HT1080 (cell line): ENCODE data around the gene LCN6. TPM values are rescaled to one million over a fixed set of nuclear protein-coding genes. Genes with fewer than 3 reads are reported as not detected.

Experiments
- DNase-seq: peaks from one replicate; pipeline ENCODE4 v3.0.0-alpha.2; 2015; ENCODE audit warnings: low read depth
- total RNA-seq: library from RNA; depleted of rRNA; stranded (reverse); fragments of >200 nt; shearing (Covaris generic); gene quantifications from 2 replicates; pipeline ENCODE4 v1.2.3, GENCODE V29; 2014

Gene LCN6
- total RNA-seq, 1 experiment from 2014 or later = not detected

DNA sequence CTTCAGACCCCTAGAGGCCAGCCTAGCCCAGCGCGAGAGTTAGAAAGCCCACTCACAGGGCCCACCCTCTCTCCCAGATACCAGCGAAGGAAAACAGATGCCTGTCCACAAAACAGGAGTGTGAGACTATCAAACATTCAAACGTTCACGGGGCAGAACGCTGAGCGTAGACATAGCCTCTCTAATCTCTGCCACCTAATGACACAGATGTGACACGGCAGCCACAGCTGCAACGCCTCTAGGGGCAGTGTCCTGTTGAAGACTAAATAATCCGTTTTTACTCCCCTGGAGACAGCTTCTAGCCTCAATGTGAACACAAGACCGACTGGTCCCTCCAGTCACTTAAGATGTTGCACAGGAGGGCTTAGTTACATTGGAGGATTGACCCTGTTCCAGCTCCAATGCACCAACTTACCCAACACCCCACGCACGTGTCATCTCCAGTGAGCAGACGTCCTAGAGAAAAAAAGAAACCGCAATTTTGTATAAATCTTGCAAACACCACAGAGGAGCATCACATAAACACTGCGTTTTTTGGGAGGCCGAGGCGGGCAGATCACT, 21.6 kb downstream of the LCN6 start:
- DNase-seq = no peak

DNA sequence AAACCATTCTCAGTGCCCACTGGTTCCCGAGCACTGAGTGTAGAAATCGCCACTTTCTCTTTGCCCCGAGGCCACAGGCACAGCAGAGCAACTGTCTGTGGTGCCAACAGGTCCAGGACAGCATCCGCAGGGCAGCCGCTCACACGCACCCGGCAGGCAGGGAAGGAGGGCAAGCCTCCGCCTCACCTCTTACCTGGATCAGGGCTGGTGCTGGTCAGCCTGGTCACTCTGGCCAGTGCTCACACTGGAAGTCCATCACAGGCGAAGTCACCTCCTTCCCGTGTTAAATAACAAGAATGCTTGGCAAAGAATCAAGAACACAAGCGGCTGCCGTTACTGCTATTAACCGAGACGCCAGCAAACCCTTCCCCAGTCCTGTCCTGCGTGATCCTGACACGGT, 22.2 kb downstream of the LCN6 start:
- DNase-seq = no peak

DNA sequence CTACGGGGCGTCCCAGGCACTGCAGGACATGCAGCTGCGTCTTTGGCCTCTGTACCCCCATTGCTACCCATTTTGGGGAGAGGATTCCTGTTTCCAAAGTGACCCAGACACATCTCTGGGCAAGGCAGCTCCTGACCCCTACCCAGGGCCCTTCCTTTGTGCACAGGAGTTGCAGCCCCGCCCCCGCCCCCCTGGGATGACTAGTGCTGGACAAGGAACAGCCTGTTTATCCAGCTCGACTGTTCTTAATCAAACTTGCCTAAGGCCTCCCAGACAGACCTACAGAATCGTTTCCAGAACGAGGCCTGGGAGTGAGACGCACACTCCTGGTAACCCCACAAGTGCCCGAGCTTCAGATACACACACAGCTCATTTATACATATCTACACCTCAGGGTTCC, 22.7 kb downstream of the LCN6 start:
- peak; percentile 46 for DNase-seq

DNA sequence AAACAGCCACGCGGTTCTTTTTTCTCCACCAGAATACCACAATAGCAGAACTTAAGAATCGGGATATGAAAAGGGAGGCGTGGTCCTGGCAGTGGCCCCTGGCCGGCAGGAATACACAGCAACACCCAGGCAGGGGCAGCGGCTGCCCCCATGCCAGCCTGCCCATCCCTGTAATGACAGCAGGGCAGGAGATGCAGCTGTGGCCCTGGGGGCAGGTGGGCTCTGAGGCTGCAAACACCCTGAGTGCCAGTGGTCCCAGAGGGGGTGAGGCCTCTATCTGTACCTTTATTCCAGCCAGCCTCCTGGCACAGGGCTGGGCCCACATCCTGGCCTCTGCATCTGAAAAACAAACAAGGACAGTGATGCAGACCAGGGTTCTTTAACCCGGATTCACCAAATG, 23.6 kb downstream of the LCN6 start:
- DNase-seq = no peak

DNA sequence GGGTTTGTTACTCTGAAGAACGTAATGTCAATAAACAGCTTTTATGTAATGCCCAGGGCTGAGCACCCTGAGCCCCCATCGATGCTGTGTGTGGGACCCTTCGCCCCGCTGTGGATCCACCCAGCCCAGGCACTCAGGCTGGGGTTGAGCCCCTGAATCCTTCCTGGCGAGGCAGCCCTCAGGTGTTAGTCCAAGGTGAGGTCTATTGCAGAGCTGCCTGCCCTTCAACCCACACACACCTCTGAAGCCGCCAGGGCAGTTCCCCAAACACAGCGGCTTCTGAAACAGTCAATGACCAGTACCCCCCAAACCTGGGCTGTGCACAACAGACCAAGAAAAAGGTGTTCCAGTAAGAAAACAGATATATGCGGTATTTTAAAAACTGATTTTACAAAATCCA, 24.3 kb downstream of the LCN6 start:
- DNase-seq = no peak

DNA sequence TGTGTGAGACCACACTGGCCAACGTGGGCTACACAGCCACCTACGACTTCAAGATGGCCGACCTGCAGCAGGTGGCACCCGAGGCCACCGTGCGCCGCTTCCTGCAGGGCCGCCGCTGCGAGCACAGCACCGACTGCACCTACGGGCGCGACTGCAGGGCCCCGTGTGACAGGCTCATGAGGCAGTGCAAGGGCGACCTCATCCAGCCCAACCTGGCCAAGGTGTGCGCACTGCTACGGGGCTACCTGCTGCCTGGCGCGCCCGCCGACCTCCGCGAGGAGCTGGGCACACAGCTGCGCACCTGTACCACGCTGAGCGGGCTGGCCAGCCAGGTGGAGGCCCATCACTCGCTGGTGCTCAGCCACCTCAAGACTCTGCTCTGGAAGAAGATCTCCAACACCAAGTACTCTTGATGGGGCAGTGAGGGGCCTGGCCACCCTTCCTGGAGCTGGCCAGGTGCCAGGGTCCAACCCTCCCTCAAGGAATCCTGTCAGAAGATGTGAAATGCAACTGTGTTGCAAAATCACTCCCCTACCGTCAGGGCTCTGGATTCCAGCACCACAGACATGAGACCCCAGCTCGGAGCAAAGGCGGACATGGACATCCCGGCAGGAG, 24.9 kb downstream of the LCN6 start:
- DNase-seq = peak; percentile 39

DNA sequence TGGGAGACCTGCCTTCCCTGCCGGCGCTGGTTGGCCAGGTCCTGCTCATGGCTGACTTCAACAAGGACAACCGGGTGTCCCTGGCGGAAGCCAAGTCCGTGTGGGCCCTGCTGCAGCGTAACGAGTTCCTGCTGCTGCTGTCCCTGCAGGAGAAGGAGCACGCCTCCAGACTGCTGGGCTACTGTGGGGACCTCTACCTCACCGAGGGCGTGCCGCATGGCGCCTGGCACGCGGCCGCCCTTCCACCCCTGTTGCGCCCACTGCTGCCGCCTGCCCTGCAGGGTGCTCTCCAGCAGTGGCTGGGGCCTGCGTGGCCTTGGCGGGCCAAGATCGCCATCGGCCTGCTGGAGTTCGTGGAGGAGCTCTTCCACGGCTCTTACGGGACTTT, 25.4 kb downstream of the LCN6 start:
- peak; percentile 53 for DNase-seq

DNA sequence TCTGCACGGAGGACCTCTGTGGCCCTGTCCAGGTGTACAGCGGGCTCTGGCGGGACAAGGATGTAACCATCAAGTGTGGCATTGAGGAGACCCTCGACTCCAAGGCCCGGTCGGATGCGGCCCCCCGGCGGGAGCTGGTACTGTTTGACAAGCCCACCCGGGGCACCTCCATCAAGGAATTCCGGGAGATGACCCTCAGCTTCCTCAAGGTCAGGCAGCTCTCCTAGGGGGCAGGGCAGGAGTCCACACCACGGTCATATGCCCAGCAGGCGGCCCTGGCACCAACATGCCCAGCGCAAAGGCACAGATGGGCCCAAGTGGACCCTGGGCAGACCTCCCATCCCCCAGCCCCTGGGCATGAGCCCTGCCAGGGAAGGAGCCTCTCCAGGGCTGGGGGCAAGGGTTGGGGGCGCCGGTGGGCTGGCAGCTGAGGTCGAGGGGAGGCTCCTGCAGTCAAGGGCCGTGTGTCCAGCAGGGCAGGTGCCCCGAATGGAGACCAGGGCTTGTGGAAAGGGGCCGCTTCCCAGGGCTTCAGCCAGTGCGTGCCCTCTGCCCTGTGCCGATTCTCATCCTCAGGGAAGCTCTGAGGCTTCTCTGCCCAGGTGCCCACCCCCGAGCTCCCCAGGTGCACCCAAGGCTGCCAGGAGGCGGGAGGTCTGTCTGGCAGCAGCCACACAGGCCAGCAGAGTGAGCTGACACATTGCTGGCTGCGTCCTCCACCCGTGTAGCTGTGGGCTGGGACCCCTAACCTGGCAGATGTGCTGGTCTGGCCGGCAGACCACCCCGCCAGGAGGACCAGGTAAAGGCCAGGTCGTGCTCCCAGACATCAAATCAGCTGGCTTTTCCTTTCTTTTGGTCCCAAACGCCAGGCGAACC, 26.0 kb downstream of the LCN6 start:
- no peak for DNase-seq

DNA sequence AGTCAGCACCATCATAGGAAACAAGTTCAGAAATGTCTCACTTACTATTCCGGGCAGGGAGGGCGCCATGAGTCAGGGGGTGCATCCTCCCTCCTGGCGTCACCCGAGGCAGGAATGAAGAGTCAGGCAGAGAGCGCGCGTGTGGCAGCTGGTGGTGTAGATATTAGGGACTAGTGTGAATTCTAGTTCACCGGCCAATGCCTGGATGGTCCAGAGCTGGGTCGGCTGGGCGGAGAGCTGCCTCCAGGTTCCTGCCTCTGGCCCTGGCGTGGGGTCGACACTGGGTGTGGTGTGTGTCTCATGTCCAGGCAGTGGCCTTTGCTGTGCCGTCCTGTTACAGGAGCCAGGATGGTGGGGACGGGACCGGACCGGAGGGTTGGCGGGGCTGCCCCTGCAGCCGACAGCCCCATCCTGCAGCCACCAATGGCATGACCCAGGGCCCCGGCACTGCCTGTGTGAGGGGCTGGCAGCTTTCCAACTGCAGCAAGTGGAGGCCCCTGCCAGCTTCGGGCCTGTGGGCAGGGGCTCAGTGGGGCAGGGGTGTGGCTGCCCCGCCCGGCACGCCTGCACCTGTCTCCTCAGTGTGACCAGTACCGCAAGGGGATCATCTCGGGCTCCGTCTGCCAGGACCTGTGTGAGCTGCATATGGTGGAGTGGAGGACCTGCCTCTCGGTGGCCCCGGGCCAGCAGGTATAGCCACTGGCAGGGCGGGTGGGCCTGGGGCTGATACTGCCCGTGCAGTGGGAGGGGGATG, 26.8 kb downstream of the LCN6 start:
- peak; percentile 82 for DNase-seq

DNA sequence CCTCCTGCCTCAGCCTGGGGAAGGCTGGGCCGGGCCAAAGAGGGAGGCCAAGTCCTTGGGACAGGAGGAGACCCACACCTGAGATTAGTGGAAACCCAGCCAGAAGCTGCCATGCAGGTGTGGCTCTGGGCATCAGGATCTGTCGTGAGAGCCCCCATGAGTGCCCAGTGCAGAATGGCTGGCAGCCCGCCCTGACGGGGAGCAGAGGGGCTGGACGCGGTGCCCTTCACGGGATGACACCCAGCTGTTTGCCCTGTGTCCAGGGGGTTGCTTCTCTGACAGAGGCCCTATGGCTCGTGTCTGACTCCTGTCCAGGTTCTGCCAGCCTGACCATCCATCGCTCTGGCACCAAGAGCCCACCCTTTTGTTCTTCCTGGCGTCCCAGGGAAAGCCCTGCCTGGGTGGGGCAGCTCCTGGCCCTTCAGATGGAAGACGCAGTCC, 27.4 kb downstream of the LCN6 start:
- no peak for DNase-seq

DNA sequence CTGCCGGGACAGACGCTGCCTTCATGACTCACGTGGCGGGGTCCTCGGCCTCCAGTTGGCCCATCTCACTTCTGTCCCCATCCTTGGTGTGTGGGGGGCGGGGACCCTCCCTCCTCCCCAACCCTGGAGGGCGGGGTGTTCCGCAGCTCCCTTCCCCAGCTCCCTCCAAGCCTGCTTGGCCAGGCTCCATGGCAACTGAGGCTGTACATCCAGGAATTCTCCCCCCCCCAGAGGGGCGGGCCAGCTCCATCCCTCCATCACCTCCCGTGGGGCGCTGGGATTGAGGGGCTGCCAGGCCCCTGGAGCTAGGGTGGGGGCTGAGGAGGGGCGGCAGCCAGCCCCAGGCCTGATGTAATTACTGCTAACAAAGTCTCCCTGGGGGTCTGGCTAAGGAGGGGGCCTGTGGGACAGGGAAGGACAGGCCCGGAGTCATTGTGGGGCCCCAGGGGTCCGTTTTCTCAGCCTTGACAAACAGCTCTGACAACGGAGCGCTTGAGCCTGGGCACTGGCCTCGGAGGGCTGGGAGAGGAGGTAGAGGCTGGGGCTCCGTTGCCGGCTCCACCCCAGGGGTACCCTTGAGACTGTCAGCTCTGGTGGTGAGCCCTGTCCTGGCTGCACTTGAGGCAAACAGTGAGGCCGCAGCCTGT, 28.0 kb downstream of the LCN6 start:
- DNase-seq = no peak

DNA sequence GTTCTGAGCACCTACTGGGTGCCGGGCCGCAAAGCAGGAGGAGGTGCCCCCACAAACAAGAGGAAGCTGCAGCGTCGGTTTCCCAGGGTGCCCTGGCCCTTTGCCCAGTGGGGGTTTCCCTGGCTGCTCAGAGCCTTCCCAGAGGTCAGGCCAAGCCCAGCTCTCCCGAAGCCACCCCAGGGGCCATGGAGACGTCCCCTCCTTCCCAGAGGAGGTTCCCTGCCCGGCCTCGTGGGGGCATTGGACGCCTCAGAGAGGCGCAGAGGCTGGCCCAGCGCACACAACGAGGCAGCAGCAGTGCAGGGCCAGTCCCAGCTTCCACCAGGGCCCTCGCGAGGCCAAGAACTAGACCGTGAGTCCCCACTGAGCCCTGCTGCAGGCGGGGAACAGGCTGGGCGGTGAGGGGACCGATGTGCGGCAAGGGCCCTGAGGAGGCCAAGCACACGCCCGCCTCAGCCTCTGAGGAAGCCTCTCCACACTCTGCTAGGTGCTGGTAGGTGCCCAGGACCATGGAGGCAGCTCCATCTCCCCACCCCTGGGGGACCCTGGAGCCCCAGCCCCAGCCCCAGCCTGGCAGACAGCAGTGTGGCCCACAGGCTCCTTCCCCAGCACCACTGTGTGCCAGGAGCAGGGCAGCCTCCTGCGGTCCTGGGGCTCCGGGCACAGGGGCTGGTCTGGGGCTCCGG, 29.0 kb downstream of the LCN6 start:
- DNase-seq = no peak

DNA sequence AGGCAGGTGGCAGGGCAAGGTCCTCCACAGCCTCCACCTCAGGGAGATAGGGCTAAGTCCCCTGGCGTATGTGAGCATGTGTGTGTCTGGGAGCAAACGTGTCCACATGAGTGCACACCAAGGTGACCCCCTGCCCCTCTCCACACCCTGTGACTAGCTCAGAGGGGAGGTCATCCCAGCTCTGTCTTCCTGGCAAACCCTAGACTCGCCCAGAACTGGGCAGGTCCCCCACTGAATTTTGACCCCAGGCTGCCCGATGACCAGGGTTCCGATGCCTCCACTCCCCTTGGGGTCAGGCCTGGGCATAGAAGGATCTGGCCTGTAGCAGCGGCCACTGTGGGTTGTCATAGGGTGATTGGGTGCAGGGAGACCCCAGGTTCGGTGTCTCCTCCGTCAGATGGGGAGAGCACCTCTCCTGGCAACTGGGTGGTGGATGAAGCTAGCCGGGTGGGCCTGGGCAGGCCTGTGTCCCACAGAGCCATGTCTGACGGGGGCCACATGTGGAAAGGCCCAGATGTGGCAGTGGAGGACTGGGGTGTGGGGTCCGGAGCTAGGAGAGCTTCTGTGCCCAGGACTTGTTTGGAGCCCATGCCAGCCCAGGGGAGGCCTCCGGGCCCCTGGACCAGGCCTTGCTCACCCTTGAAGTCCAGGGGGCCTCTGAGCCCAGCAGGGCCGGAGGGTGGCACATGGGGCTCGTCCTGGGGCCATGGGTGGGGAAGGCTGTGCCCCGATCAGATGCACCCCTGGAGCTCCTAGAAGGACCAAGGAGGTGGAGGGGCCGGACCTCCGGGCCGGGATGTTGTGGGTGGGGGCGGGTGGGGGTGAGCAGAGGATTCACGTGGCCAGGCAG, 29.8 kb downstream of the LCN6 start:
- no peak for DNase-seq

DNA sequence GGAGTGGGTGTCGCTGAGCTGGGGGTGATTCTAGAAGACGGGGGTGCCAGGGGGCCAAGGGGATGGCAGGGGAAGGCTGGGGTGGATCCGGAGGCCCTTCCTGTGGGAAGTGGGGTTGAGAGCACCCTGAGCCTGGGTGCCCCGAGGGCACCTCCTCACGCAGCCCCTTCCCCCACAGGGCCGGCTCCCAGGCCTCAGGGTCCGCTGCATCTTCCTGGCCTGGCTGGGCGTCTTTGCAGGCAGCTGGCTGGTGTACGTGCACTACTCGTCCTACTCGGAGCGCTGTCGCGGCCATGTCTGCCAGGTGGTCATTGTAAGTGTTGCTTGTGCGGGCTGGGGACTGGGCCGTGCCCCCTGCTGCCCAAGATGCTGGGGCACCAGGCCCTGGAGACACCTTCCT, 30.9 kb downstream of the LCN6 start:
- DNase-seq = no peak

DNA sequence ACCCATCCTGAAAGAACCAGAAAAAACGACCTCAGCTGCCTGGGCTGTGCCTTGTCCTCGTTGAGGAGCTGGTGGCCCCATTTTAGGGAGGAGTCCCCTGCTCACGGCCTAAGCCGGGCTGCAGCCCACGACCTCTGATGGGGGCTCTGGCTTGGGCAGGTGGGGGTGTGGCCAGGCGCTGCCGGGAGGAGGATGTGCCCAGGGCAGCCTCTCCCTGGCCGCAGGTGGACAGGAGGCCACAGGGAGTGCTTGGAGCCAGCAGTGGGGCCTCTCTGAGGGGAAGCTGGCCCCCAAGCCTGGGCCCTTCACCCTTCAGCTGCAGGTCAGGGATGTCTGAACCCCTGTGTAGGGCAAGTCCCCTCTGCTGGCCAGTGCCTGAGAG, 33.4 kb downstream of the LCN6 start:
- no peak for DNase-seq

DNA sequence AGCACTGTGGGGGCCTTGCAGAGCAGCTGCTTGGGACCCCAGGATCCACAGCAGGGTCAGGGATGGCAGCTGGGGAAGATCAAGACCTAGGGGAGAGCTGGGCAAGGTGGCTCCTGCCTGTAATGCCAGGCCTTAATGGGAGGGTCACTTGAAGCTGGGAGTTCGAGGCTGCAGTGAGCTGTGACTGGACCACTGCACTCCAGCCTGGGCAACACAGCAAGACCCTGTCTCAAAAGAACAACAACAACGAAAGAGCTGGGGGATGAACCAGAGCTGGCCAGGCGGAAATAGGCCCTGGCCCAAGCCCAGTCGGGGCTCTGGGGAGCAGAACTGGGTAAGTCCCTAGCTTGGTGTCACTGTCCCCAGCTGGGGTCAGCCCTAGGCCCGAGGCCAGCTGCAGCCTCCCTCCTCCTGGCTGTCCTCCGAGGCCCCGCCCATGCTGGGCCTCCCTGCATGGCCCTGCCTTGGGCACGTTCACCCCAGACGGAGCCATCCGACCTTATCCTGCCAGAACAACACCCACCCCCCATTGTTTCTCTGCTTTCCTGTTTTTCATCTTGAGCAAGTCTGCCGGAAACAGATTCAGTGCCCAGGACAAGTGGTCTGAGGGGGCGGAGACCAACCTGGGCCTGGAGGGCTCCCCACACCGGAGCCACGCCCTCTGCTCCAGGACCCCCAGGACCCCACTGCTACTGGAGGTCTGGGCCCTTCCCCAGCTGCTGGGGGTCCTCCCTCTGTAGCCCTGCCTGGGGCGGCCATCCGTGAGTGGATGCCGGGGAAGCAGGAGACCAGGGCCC, 34.0 kb downstream of the LCN6 start:
- no peak for DNase-seq

DNA sequence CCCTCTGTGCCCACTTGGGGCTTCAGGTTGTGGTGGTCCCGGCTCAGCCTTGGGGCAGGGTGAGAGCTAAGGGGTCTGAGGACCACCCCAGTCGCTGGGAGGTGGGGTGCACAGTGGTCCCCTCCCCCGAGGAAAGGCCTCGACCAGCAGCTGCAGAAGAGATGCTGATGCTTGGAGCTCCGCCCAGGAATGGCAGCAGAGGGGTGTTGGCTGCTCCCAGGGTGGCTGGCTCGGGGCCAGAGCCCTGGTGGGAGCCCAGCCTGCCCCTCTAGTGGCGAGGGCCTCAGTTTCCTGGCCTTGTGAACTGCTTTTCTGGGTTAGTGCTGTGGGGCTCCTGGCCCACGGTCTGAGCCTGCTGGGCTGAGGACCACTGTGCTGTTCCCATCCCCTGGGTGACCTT, 34.8 kb downstream of the LCN6 start:
- DNase-seq = no peak

DNA sequence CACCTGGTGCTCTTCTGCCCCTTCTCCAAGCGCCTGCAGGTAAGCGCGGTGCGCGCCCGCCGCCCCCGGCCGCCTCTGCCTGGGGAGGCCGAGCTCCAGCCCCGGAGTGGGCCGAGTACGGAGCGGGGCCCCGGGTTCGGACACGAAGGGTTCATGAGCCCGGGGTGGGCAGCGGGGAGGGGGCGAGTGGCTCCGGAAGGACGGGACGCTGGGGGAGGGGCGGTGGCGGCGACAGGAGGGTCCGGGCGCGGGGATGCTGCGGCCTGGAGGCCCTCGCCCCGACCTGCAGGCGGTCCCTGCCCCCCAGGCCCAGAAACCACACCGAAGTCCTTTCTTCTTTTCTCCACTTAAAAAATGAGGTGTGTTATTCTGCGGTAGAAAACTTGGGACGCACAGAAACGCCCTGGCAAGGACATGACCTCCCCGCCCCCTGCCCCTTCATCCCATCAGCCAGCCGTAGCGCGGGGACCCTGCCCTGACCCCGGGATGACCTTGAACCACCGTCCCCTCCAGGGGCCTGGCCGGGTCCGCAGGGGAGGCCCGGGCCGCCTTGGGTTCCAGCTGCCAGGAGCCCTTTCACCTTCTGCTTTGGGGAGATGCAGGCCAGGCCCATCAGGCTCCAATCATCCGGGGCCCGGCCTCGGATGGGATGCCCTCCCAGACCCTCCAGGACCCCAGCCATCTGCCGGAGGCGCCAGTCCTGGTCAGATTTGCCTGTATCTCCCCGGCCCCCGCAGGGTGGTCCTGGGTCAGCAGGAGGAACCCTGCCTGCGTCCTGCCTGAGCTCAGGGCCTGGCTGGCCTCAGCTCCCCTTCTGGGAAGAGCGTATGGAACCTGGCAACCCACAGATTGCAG, 35.4 kb downstream of the LCN6 start:
- DNase-seq = no peak
